ENCODE data around the gene RAPSN. TPM values are rescaled to one million over a fixed set of nuclear protein-coding genes. Genes with fewer than 3 reads are reported as not detected.

RAPSN gene
- total and polyA plus RNA-seq, 2 of the 8 experiments (the other 6 are each of a cell fraction or from before 2014, with no cell fraction given): 0.06 to 0.34 TPM

DNA sequence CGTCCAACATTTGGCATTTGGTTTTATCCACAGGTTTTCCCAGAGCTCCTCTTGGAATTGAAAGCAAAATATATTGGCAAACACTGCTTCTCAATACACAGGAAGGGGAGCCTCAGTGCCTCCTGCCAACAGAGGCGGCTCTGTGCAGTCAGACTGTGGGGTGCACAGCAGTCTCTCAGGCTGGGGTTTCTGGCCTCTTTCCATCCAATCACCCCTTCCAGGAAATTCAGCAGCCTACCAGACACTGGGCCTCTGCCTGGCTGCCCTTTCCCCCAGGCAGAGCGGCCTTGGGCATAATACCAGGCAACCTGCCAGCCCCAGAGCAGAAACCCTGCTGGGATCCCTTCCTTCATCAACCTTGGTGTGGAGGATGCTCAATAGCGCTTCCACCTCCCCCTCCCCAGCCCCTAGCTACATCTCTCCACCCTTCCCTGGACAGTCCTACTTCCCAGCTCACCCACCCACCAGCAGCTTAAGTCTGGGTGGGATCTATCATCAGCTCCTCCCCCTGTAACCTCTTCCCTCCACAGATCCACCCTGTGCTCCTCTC lies 17.8 kb upstream of the RAPSN start:
- no peak overlapping the region; the same call in 1 of the 2 replicates for H4K8ac ChIP-seq (ENCODE audit: extremely low read depth, insufficient read depth, low read length)
- H3K23me2 ChIP-seq (ENCODE audit: low read depth, low read length): no peaks in the 10 kb centered on the region
- H3K18ac ChIP-seq (ENCODE audit: extremely low read depth, low read length): no peak overlapping the region
- no peak overlapping the region for H2AFZ ChIP-seq (ENCODE audit: low read length)
- ChIA-PET CTCF (ENCODE audit: partially characterized antibody) (interaction anchor here (0.6 to 1.4 kb wide), 6 partner anchors 28 to 570 kb away, joined by 3 to 6 read pairs (median 4); no protein-coding TSS in a partner anchor), POLR2A (ENCODE audit: partially characterized antibody) (interaction anchor here (0.9 to 1.7 kb wide), 3 partner anchors 11 to 111 kb away, joined by 3 to 6 read pairs (median 3); no protein-coding TSS in a partner anchor)
- no peak overlapping the region for H2BK12ac ChIP-seq (ENCODE audit: low read depth, low read length)
- H3K56ac ChIP-seq (replicated peaks; ENCODE audit: insufficient read length, low read depth, low read length): no peak overlapping the region
- no peak overlapping the region for H3K23ac ChIP-seq (ENCODE audit: insufficient read length)
- no peaks in the 10 kb centered on the region for H3K27me3 ChIP-seq (replicated peaks in 1 of 4; ENCODE audit: control insufficient read depth in 3 of 4, extremely low read depth in 1 of 4, insufficient read depth in 3 of 4, low read length in 3 of 4)
- WGBS, 2 experiments (ENCODE audit: extremely low coverage in 1 of 2, insufficient coverage in 1 of 2, insufficient read length in 1 of 2, insufficient replicate concordance in 2 of 2, low coverage in 1 of 2, low lambda C conversion rate in 2 of 2, missing lambda C conversion rate in 1 of 2): 75% methylated on average over 4 of the region's 4 CpGs; no CpG with 5 or more reads in 1 of the 2 experiments
- H2BK5ac ChIP-seq (ENCODE audit: low read depth, low read length): no peak overlapping the region; the same call in 1 of the 2 replicates
- peaks cover 0 to 18% of the 10 kb centered on the region in 2 experiments for H4K20me1 ChIP-seq (replicated peaks in 1 of 2; ENCODE audit: control insufficient read depth in 1 of 2, insufficient read depth in 2 of 2, low read length in 2 of 2)
- H2BK15ac ChIP-seq (ENCODE audit: low read length): no peak overlapping the region
- no peak overlapping the region for H3K4me3 ChIP-seq (ENCODE audit: extremely low read depth in 1 of 4, insufficient read depth in 2 of 4, low read depth in 3 of 4, low read length in 4 of 4)
- H3K9me3 ChIP-seq (ENCODE audit: insufficient read depth in 2 of 2, low read depth in 1 of 2, low read length in 1 of 2): no peaks in the 10 kb centered on the region
- H3K27ac ChIP-seq (ENCODE audit: low read depth, low read length): no peak overlapping the region
- no peak overlapping the region for H4K5ac ChIP-seq (ENCODE audit: insufficient read length, low read depth, low read length)
- TF ChIP-seq TAF7 (optimal IDR thresholded peaks at IDR 0.05; ENCODE audit: borderline replicate concordance, low read depth, low read length): no peak
- no peak for TF ChIP-seq SP4 (IDR thresholded peaks at IDR 0.05; ENCODE audit: low read length)
- no peak for TF ChIP-seq KDM4A (IDR thresholded peaks at IDR 0.05; ENCODE audit: low read depth, low read length, severe bottlenecking)
- TF ChIP-seq HDAC6 (IDR thresholded peaks at IDR 0.05; ENCODE audit: low read depth, low read length): no peak
- no peak for TF ChIP-seq KDM1A (IDR thresholded peaks at IDR 0.05; ENCODE audit: borderline replicate concordance, low read length)
- no peak for TF ChIP-seq POU5F1 (IDR thresholded peaks at IDR 0.05; ENCODE audit: low read depth, low read length)
- H3K9ac ChIP-seq (replicated peaks in 1 of 4; ENCODE audit: extremely low read depth in 1 of 4, low read depth in 3 of 4, low read length in 3 of 4): no peak overlapping the region
- H2BK20ac ChIP-seq (ENCODE audit: low read length): no peak overlapping the region
- H4K91ac ChIP-seq (replicated peaks; ENCODE audit: insufficient read length, low read length): no peak overlapping the region
- H3K4me2 ChIP-seq (ENCODE audit: insufficient read depth in 1 of 2, low read depth in 2 of 2, low read length in 2 of 2): no peak overlapping the region
- FAIRE-seq (no peak), DNase-seq (ENCODE audit: low read depth in 1 of 2, low spot score in 2 of 2) (no peak)
- peaks cover 0 to 16% of the 10 kb centered on the region in 2 experiments; a peak in 2 of 4 replicates for H3K79me2 ChIP-seq (ENCODE audit: control insufficient read depth in 1 of 2, insufficient read depth in 2 of 2, low read length in 2 of 2)
- H3K36me3 ChIP-seq (ENCODE audit: control insufficient read depth in 2 of 4, insufficient read depth in 4 of 4, low read length in 3 of 4): peaks cover 4 to 46% (median 18%) of the 10 kb centered on the region in 4 experiments; a peak in 6 of 8 replicates
- no peak overlapping the region for H3K14ac ChIP-seq (ENCODE audit: insufficient read length)
- peaks cover 11 to 37% (median 23%) of the 10 kb centered on the region in 4 experiments for H3K4me1 ChIP-seq (replicated peaks in 1 of 4; ENCODE audit: control insufficient read depth in 3 of 4, insufficient read depth in 4 of 4, low read length in 3 of 4)
- no peak overlapping the region for H2BK120ac ChIP-seq (replicated peaks; ENCODE audit: low read depth, low read length)
- peaks cover 10% of the 10 kb centered on the region for H3K79me1 ChIP-seq (ENCODE audit: low read depth, low read length)
- no peak overlapping the region for H2AK5ac ChIP-seq (ENCODE audit: low read depth, low read length)
- H3K4ac ChIP-seq (replicated peaks; ENCODE audit: insufficient read length, low read depth, low read length): no peak overlapping the region
